Activated CD8-positive, alpha-beta memory T cell treated with anti-CD3 and anti-CD28 coated beads for 48 hours (primary cell): ENCODE measurements around the gene PJA1.

Experiments
- DNase-seq, 3 experiments: peaks; one replicate each; pipeline ENCODE4 v3.0.0-alpha.2; 2020; ENCODE audit warnings: low read depth in 2 of 3, low spot score in 2 of 3

The PJA1 gene

GRCh38 chrX:69170319-69170718 lies 5.1 kb upstream of the PJA1 start:
- no peak for DNase-seq

GRCh38 chrX:69163936-69164741 lies 1.1 kb downstream of the PJA1 start:
- no peak for DNase-seq

- no peak for DNase-seq
Measured at GRCh38 chrX:69162361-69162865, 2.8 kb downstream of the PJA1 start.

GRCh38 chrX:69161786-69162349 lies 3.4 kb downstream of the PJA1 start:
- no peak for DNase-seq

- DNase-seq: no peak
Measured at GRCh38 chrX:69161371-69161770, 3.9 kb downstream of the PJA1 start.

- DNase-seq: no peak
Measured at GRCh38 chrX:69158166-69158980, 6.9 kb downstream of the PJA1 start.

- no peak for DNase-seq
Measured at GRCh38 chrX:69156638-69157037, 8.6 kb downstream of the PJA1 start.

- no peak for DNase-seq
Measured at GRCh38 chrX:69155786-69156520, 9.3 kb downstream of the PJA1 start.

GRCh38 chrX:69154051-69154450 lies 11.2 kb downstream of the PJA1 start:
- DNase-seq: no peak

- DNase-seq: no peak
Measured at GRCh38 chrX:69153060-69153730, 12.1 kb downstream of the PJA1 start.

- DNase-seq: no peak
Measured at GRCh38 chrX:69152417-69152841, 12.8 kb downstream of the PJA1 start.

- DNase-seq: no peak
Measured at GRCh38 chrX:69151866-69152284, 13.4 kb downstream of the PJA1 start.

- DNase-seq: no peak
Measured at GRCh38 chrX:69150281-69150960, 14.8 kb downstream of the PJA1 start.

GRCh38 chrX:69149466-69150280 lies 15.6 kb downstream of the PJA1 start:
- DNase-seq: no peak

- DNase-seq: no peak
Measured at GRCh38 chrX:69148946-69149345, 16.3 kb downstream of the PJA1 start.

GRCh38 chrX:69146739-69147138 lies 18.5 kb downstream of the PJA1 start:
- DNase-seq: no peak

GRCh38 chrX:69145714-69146113 lies 19.5 kb downstream of the PJA1 start:
- no peak for DNase-seq

GRCh38 chrX:69144838-69145680 lies 20.2 kb downstream of the PJA1 start:
- no peak for DNase-seq
